ENCODE measurements around the gene GRHL3. TPM values are rescaled to one million over a fixed set of nuclear protein-coding genes. Genes with fewer than 3 reads are reported as not detected.

Gene GRHL3
- total and polyA plus RNA-seq, 2 donors (not counting 3 experiments of a cell fraction or from before 2014, with no cell fraction given): not detected

GRCh38 chr1:24337455-24337854 lies 18.3 kb downstream of the GRHL3 start:
- Histone ChIP-seq H3K4me1 (ENCODE audit: control insufficient read depth, extremely low read depth, insufficient read depth, low read length) (no peaks in the 10 kb centered on the region), H3K9me1 (replicated peaks; ENCODE audit: control insufficient read depth, extremely low read depth, insufficient read depth, low read length) (no peaks in the 10 kb centered on the region), H4K20me1 (replicated peaks; ENCODE audit: control insufficient read depth, extremely low read depth, insufficient read depth, low read length) (no peaks in the 10 kb centered on the region), H3K9me3 (replicated peaks; ENCODE audit: control insufficient read depth, insufficient read depth, low read length) (no peaks in the 10 kb centered on the region), H3K27ac (ENCODE audit: insufficient read depth, low read depth, low read length) (no peak overlapping the region), H3K4me2 (ENCODE audit: insufficient read depth, low read length) (no peak overlapping the region), H3K9ac (replicated peaks; ENCODE audit: extremely low read depth, insufficient read depth, low read length) (no peak overlapping the region), H3K79me2 (ENCODE audit: control insufficient read depth, insufficient read depth, low read length) (no peaks in the 10 kb centered on the region), H3K27me3 (ENCODE audit: control insufficient read depth in 2 of 2, insufficient read depth in 2 of 2, low read length in 2 of 2) (peaks cover 2 to 6% of the 10 kb centered on the region in 2 experiments), H3K4me3 (replicated peaks in 1 of 3; ENCODE audit: insufficient read depth in 1 of 3, low read depth in 1 of 3, low read length in 3 of 3) (no peak overlapping the region), H2AFZ (ENCODE audit: low read depth, low read length) (no peak overlapping the region), H3K36me3 (ENCODE audit: control insufficient read depth in 2 of 2, extremely low read depth in 1 of 2, insufficient read depth in 2 of 2, low read length in 2 of 2) (no peaks in the 10 kb centered on the region)
- POLR2A ChIA-PET: no interaction called here
- FAIRE-seq: no peak
- no peak for DNase-seq (ENCODE audit: low read depth, low spot score)
- dilution Hi-C loops (cut with MboI; ENCODE audit: extremely low pct_ligation_motif_present, low sequenced_read_pairs) (no loop called here), intact Hi-C loops (cut with micrococcal nuclease) (no loop called here)
- CTCF ChIA-PET: interaction anchor here (1.9 kb wide), 1 partner anchor 136 kb away, joined by 4 read pairs; no protein-coding TSS in a partner anchor
- BruUV-seq (replicated peaks): no TSS peak
- TF ChIP-seq MAX (IDR thresholded peaks at IDR 0.05; ENCODE audit: insufficient read depth, insufficient read length) (no peak), GATA2 (IDR thresholded peaks at IDR 0.05; ENCODE audit: insufficient read depth, insufficient read length, low read depth, low read length) (no peak), CTCF (IDR thresholded peaks at IDR 0.05; ENCODE audit: extremely low read depth in 1 of 2, insufficient read depth in 1 of 2, low read depth in 1 of 2, low read length in 2 of 2) (no peak), POLR2A (IDR thresholded peaks at IDR 0.05; ENCODE audit: low read depth, low read length) (no peak), FOS (IDR thresholded peaks at IDR 0.05; ENCODE audit: borderline replicate concordance, insufficient read depth, low read length) (no peak)

GRCh38 chr1:24338447-24338846 lies 19.3 kb downstream of the GRHL3 start:
- intact Hi-C loops (cut with micrococcal nuclease) (no loop called here), dilution Hi-C loops (cut with MboI; ENCODE audit: extremely low pct_ligation_motif_present, low sequenced_read_pairs) (no loop called here)
- Histone ChIP-seq H3K9ac (replicated peaks; ENCODE audit: extremely low read depth, insufficient read depth, low read length) (no peak overlapping the region), H3K79me2 (ENCODE audit: control insufficient read depth, insufficient read depth, low read length) (no peaks in the 10 kb centered on the region), H3K9me3 (replicated peaks; ENCODE audit: control insufficient read depth, insufficient read depth, low read length) (no peaks in the 10 kb centered on the region), H3K27ac (ENCODE audit: insufficient read depth, low read depth, low read length) (no peak overlapping the region), H3K4me1 (ENCODE audit: control insufficient read depth, extremely low read depth, insufficient read depth, low read length) (no peaks in the 10 kb centered on the region), H3K36me3 (ENCODE audit: control insufficient read depth in 2 of 2, extremely low read depth in 1 of 2, insufficient read depth in 2 of 2, low read length in 2 of 2) (no peaks in the 10 kb centered on the region), H3K27me3 (ENCODE audit: control insufficient read depth in 2 of 2, insufficient read depth in 2 of 2, low read length in 2 of 2) (peaks cover 2 to 4% of the 10 kb centered on the region in 2 experiments), H4K20me1 (replicated peaks; ENCODE audit: control insufficient read depth, extremely low read depth, insufficient read depth, low read length) (no peaks in the 10 kb centered on the region), H2AFZ (ENCODE audit: low read depth, low read length) (no peak overlapping the region), H3K9me1 (replicated peaks; ENCODE audit: control insufficient read depth, extremely low read depth, insufficient read depth, low read length) (no peaks in the 10 kb centered on the region), H3K4me2 (ENCODE audit: insufficient read depth, low read length) (no peak overlapping the region), H3K4me3 (replicated peaks in 1 of 3; ENCODE audit: insufficient read depth in 1 of 3, low read depth in 1 of 3, low read length in 3 of 3) (no peak overlapping the region)
- BruUV-seq (replicated peaks): no TSS peak
- FAIRE-seq: no peak
- POLR2A ChIA-PET: no interaction called here
- CTCF ChIA-PET: no interaction called here
- TF ChIP-seq POLR2A (IDR thresholded peaks at IDR 0.05; ENCODE audit: low read depth, low read length) (no peak), FOS (IDR thresholded peaks at IDR 0.05; ENCODE audit: borderline replicate concordance, insufficient read depth, low read length) (no peak)
- DNase-seq (ENCODE audit: low read depth, low spot score): no peak
